A673 (cell line): ENCODE data around the gene SCUBE1.

ENCODE experiments used
- CTCF ChIP-seq: fragments of 300-800, 200-600 bp; sonication (generic); conservative IDR thresholded peaks from 2 replicates; pipeline ENCODE4 v1.5.1; 2017; ENCODE audit warnings: low read depth, mild to moderate bottlenecking, antibody characterized with exemption, low read length, moderate library complexity, mixed read lengths
- EZH2 ChIP-seq: fragments of 200-600 bp; sonication (generic); IDR thresholded peaks from 2 replicates; pipeline ENCODE4 v1.6.1; 2017; ENCODE audit warnings: borderline replicate concordance, low read depth, mild to moderate bottlenecking, mixed read lengths, antibody characterized with exemption, low read length; ENCODE audit not compliant: poor library complexity, severe bottlenecking

- TF ChIP-seq CTCF (no peak), EZH2 (no peak)
Observed at GRCh38 chr22:43210631-43211515, 132.3 kb downstream of the SCUBE1 start.
